Measurements from ENCODE around the gene CACNA2D4.

The CACNA2D4 gene

GRCh38 chr12:1844223-1844622, 74.2 kb downstream of the CACNA2D4 start:
- no peak for FAIRE-seq
- no peak for TF ChIP-seq CTCF (IDR thresholded peaks at IDR 0.05; ENCODE audit: insufficient read depth, missing control alignments)
- DNase-seq (ENCODE audit: insufficient read length, low spot score) = no peak

- no peak for DNase-seq (ENCODE audit: insufficient read length, low spot score)
- FAIRE-seq = no peak
- no peak for TF ChIP-seq CTCF (IDR thresholded peaks at IDR 0.05; ENCODE audit: insufficient read depth, missing control alignments)
Measured at GRCh38 chr12:1843641-1844005, 74.8 kb downstream of the CACNA2D4 start.

GRCh38 chr12:1842905-1843640, 75.4 kb downstream of the CACNA2D4 start:
- DNase-seq (ENCODE audit: insufficient read length, low spot score) (no peak), FAIRE-seq (no peak)
- TF ChIP-seq CTCF (IDR thresholded peaks at IDR 0.05; ENCODE audit: insufficient read depth, missing control alignments) = no peak

- DNase-seq (ENCODE audit: insufficient read length, low spot score) (no peak), FAIRE-seq (no peak)
- TF ChIP-seq CTCF (IDR thresholded peaks at IDR 0.05; ENCODE audit: insufficient read depth, missing control alignments) = no peak
Measured at GRCh38 chr12:1842183-1842904, 76.1 kb downstream of the CACNA2D4 start.

- no peak for FAIRE-seq
- no peak for TF ChIP-seq CTCF (IDR thresholded peaks at IDR 0.05; ENCODE audit: insufficient read depth, missing control alignments)
- no peak for DNase-seq (ENCODE audit: insufficient read length, low spot score)
Measured at GRCh38 chr12:1841586-1842182, 76.8 kb downstream of the CACNA2D4 start.

- no peak for DNase-seq (ENCODE audit: insufficient read length, low spot score)
- no peak for FAIRE-seq
- TF ChIP-seq CTCF (IDR thresholded peaks at IDR 0.05; ENCODE audit: insufficient read depth, missing control alignments) = no peak
Measured at GRCh38 chr12:1840981-1841425, 77.4 kb downstream of the CACNA2D4 start.
